Lower lobe of right lung (tissue), 2 donors: Measurements from ENCODE around the gene SYNM. TPM values are rescaled to one million over a fixed set of nuclear protein-coding genes. Genes with fewer than 3 reads are reported as not detected.
A peak's percentile ranks its signal among the peaks of the same experiment; 100 is the strongest.
"Not testable (repeated sequence)": the region's sequence is repeated elsewhere in the genome, so short reads cannot be mapped to it uniquely, and the experiment has no call there.

ENCODE experiments used
- ATAC-seq, 2 donors: fragments of 200-7000 bp; cut with Tn5 transposase; one replicate each; pipeline ENCODE4 v1.9.1; 2020 to 2022; ENCODE audit warnings: mild to moderate bottlenecking in 2 of 2, moderate library complexity in 2 of 2
- DNase-seq: peaks from one replicate; pipeline ENCODE4 v3.0.0-alpha.2; 2020
- H3K27ac ChIP-seq: fragments of 200-600 bp; one replicate; pipeline ENCODE4 v1.8.0; 2022
- H3K27me3 ChIP-seq: fragments of 200-600 bp; one replicate; pipeline ENCODE4 v1.8.0; 2022; ENCODE audit warnings: low read depth
- H3K36me3 ChIP-seq: fragments of 200-600 bp; one replicate; pipeline ENCODE4 v1.8.0; 2022; ENCODE audit warnings: mild to moderate bottlenecking
- H3K4me1 ChIP-seq: fragments of 200-600 bp; one replicate; pipeline ENCODE4 v1.8.0; 2022
- H3K4me3 ChIP-seq: fragments of 200-600 bp; one replicate; pipeline ENCODE4 v1.8.0; 2022; ENCODE audit warnings: mild to moderate bottlenecking
- H3K9me3 ChIP-seq: fragments of 200-600 bp; one replicate; pipeline ENCODE4 v1.8.0; 2022
- CTCF ChIP-seq: fragments of 200-600 bp; IDR thresholded peaks from one replicate; pipeline ENCODE4 v1.8.0; 2022; ENCODE audit warnings: antibody characterized with exemption, mild to moderate bottlenecking
- intact Hi-C: fragments of 100-400 bp; cut with DNase I; formaldehyde crosslinking; loops from one replicate; pipeline ENCODE4 v1.11.0; 2022
- total RNA-seq: library from RNA; stranded (reverse); fragmentation: NEBNext Ultra II Directional; extraction: Animal tissue kit (Norgen Biotek cat#: 25700); gene quantifications from one replicate; pipeline ENCODE4 v1.2.1, GENCODE V29; 2021
- donor health status: DM: no; HTN: yes; CAD: no; lungs with severe emphysema.

The SYNM gene
- total RNA-seq, 1 donor from 2014 or later = 26.8 TPM

DNA sequence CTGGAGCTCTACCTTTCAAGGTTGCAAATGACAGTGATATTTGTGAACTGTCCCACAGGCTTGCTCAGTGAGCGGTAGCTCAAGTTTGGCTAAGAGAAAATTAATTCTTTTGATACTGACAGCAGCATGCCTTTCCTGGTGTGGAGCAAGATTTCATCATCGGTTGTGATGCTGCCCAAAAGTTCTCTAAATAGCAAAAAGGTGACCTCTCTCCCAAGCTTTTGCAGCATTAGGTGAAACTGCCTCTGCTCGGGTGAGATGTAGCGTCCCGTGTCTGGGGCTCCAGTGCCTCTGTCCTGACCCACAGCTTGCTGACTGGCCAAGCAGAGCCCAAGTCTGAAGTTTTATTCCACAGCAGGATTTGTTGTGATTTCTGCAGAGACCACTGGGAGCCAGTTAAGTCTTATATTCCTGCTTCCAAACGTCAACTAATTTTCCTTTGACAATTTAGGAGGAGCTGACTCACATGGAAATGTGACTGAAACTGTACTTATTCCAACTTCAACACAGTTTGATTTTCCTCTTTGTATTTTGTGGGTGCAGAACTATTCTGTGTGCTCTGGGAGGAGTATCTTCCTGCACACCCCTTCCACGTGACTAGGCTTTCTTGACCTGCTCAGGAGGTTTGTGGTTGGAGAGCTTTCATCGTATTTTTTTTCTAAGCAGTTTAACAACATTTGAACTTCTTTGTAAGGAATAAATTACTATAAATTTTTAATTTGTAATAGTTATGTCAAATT, 5.9 kb downstream of the SYNM start:
- Histone ChIP-seq H3K36me3 (no peaks in the 10 kb centered on the region), H3K27me3 (peaks cover 10% of the 10 kb centered on the region), H3K4me3 (no peak overlapping the region), H3K9me3 (no peaks in the 10 kb centered on the region), H3K4me1 (peaks cover 16% of the 10 kb centered on the region), H3K27ac (no peak overlapping the region)
- DNase-seq = no peak
- no peak for ATAC-seq
- no peak for TF ChIP-seq CTCF
- intact Hi-C loops = no loop called here

DNA sequence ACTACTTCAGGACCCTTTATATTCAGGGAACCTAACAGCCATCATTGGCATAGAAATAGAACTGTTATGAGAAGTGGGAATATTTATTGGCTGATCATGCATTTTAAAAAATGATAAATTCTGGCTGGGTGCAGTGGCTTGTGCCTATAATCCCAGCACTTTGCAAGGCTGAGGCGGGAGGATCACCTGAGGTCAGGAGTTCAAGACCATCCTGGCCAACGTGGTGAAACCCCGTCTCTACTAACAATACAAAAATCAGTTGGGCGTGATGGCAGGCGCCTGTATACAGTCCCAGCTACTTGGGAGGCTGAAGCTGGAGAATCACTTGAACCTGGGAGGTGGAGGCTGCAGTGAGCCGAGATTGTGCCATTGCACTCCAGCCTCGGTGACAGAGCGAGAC, 6.8 kb downstream of the SYNM start:
- intact Hi-C loops, H3K4me3 ChIP-seq, H3K9me3 ChIP-seq, H3K4me1 ChIP-seq, H3K36me3 ChIP-seq, H3K27me3 ChIP-seq, H3K27ac ChIP-seq, ATAC-seq: not testable (repeated sequence)
- DNase-seq = peak; percentile 5

GRCh38 chr15:99113547-99114271, 8.8 kb downstream of the SYNM start:
- H3K36me3 ChIP-seq = no peaks in the 10 kb centered on the region
- DNase-seq (peak; percentile 33), ATAC-seq (no peak)
- no peaks in the 10 kb centered on the region for H3K4me1 ChIP-seq
- H3K27ac ChIP-seq = no peak overlapping the region
- H3K9me3 ChIP-seq = no peaks in the 10 kb centered on the region
- intact Hi-C loops = no loop called here
- TF ChIP-seq CTCF = no peak
- H3K4me3 ChIP-seq = no peak overlapping the region
- no peaks in the 10 kb centered on the region for H3K27me3 ChIP-seq

DNA sequence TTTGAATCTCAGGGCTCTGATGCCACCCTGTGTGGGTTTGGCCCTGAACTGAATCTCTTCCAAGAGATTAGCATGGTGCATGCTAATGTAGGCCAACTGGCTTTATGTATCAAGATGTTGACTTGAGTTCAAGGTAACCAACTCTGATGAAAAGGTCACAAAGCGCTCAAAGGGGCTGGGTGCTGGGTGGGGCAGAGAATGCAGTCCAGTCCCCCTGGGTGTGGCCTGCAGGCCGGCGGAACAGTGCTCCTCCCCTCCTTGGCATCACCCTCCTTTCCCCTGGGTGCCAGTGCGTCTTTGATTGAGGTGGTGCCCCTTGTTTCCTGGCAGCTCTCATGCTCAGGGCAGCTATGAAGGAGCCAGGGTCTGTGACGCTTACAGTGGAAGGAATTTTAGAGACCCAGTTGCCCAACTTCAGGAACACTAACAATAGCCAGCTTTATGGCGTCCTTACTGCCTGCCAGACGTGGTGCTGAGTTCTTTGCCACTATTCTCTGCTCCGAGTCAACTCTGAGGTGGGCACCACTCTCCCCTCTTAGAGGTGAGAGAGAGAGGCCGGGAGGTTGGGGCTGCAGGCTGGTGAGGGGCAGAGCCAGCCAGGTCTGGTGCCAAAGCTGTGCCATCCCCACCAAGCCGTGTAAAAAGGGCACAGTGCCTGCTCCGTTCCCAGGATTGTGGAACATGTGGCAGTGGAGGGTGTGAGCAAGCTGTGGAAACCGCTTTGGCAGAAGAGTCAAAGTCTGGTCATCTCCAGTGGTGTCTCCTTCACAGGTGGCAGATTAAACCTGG, 9.8 kb downstream of the SYNM start:
- Histone ChIP-seq H3K4me3 (no peak overlapping the region), H3K9me3 (no peaks in the 10 kb centered on the region), H3K4me1 (no peaks in the 10 kb centered on the region), H3K27me3 (no peaks in the 10 kb centered on the region), H3K36me3 (no peaks in the 10 kb centered on the region), H3K27ac (no peak overlapping the region)
- intact Hi-C loops = no loop called here
- TF ChIP-seq CTCF = no peak
- peak in 1 of 2 donors; percentile 19 for ATAC-seq
- peak; percentile 32 for DNase-seq

DNA sequence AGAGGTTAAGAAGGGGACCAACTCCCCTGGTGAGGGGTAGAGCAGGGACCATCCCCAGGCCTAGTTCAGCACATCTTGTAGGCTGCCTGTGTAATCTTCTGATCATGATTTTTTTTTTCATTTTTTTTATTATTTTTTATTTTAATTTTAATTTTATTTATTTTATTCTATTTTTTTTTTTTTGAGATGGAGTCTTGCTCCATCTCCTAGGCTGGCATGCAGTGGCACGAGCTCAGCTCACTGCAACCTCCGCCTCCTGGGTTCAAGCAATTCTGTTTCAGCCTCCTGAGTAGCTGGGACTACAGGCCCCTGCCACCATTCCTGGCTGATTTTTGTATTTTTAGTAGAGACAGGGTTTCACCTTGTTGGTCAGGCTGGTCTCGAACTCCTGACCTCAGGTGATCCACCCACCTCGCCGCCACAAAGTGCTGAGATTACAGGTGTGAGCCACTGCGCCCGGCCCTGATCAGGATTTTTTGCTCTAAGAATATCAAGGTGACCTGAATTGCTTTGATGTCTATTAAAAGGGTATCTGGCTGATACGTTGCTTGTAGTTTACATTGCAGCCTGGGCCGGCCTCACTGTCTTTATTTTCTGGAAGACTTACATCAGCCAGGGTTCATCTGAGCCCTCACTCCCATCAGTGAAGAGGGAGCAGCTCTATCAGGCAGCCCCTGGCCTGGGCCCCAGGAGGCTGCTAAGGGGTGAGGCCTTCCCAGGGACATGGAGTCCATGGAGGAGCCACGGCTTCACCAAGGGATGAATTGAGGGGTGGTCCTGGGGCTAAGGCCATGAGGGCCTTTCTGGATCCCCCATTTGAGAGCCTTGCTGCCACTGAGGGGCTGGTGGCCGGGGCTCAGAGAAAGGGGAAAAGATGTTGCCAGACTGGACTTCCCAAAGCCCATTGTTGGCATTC, 10.7 kb downstream of the SYNM start:
- no peak overlapping the region for H3K4me3 ChIP-seq
- no peaks in the 10 kb centered on the region for H3K36me3 ChIP-seq
- TF ChIP-seq CTCF = no peak
- DNase-seq (peak; percentile 20), ATAC-seq (no peak)
- H3K4me1 ChIP-seq = no peaks in the 10 kb centered on the region
- intact Hi-C loops = no loop called here
- H3K27me3 ChIP-seq = no peaks in the 10 kb centered on the region
- no peaks in the 10 kb centered on the region for H3K9me3 ChIP-seq
- H3K27ac ChIP-seq = no peak overlapping the region
